ENCODE data around the gene EBF4. TPM values are rescaled to one million over a fixed set of nuclear protein-coding genes. Genes with fewer than 3 reads are reported as not detected.

EBF4 gene
- total and polyA plus RNA-seq, 7 donors = 0.42 to 1.9 (median 1.2) TPM

GRCh38 chr20:2691663-2692035 lies 931 bp upstream of the EBF4 start:
- Histone ChIP-seq H3K4me1 (no peaks in the 10 kb centered on the region), H3K27me3 (ENCODE audit: insufficient read depth in 3 of 3, low read length in 2 of 3) (peaks cover 0 to 72% (median 18%) of the 10 kb centered on the region in 3 donors), H3K4me3 (peak overlapping the region; percentile 60), H3K9me3 (no peaks in the 10 kb centered on the region), H3K27ac (no peak overlapping the region), H3K36me3 (ENCODE audit: insufficient read depth in 1 of 2, low read depth in 1 of 2) (no peaks in the 10 kb centered on the region)
- ATAC-seq = no peak
- intact Hi-C loops (cut with DNase I) = loop anchor here in 1 of 2 donors (5.0 to 10.0 kb wide), 2 partner anchors 51 to 163 kb away; no protein-coding TSS in a partner anchor
- DNase-seq = no peak
- no peak for TF ChIP-seq CTCF (IDR thresholded peaks at IDR 0.05)
- 60 to 64% (median 63%) methylated on average over 10 of the region's 10 CpGs for WGBS, 3 donors

GRCh38 chr20:2692886-2693285 lies 306 bp downstream of the EBF4 start:
- H3K4me1 ChIP-seq = no peaks in the 10 kb centered on the region
- TF ChIP-seq CTCF (IDR thresholded peaks at IDR 0.05) = no peak
- 0 to 2% methylated on average over 5 to 62 of the region's 64 CpGs; no CpG with 5 or more reads in 1 of the 3 donors for WGBS, 3 donors
- intact Hi-C loops (cut with DNase I) = loop anchor here in 1 of 2 donors (5.0 to 10.0 kb wide), 2 partner anchors 49 to 162 kb away; no protein-coding TSS in a partner anchor
- no peak overlapping the region for H3K27ac ChIP-seq
- peak overlapping the region; percentile 52 for H3K4me3 ChIP-seq
- DNase-seq (no peak), ATAC-seq (no peak)
- H3K9me3 ChIP-seq = no peaks in the 10 kb centered on the region
- no peaks in the 10 kb centered on the region for H3K36me3 ChIP-seq (ENCODE audit: insufficient read depth in 1 of 2, low read depth in 1 of 2)
- H3K27me3 ChIP-seq (ENCODE audit: insufficient read depth in 3 of 3, low read length in 2 of 3) = peaks cover 0 to 67% (median 18%) of the 10 kb centered on the region in 3 donors

GRCh38 chr20:2693286-2694007 lies 867 bp downstream of the EBF4 start:
- peak in 1 of 2 donors; percentile 37 for DNase-seq
- WGBS, 3 donors = 1 to 2% (median 2%) methylated on average over 43 to 87 of the region's 89 CpGs
- peak overlapping the region; percentile 52 for H3K4me3 ChIP-seq
- H3K4me1 ChIP-seq = no peaks in the 10 kb centered on the region
- H3K27me3 ChIP-seq (ENCODE audit: insufficient read depth in 3 of 3, low read length in 2 of 3) = peaks cover 0 to 67% (median 18%) of the 10 kb centered on the region in 3 donors
- intact Hi-C loops (cut with DNase I) = loop anchor here in 1 of 2 donors (5.0 to 10.0 kb wide), 2 partner anchors 49 to 161 kb away; no protein-coding TSS in a partner anchor
- no peaks in the 10 kb centered on the region for H3K9me3 ChIP-seq
- peak in 3 of 4 donors; percentile 8 to 29 (median 19) for ATAC-seq
- no peak overlapping the region for H3K27ac ChIP-seq
- H3K36me3 ChIP-seq (ENCODE audit: insufficient read depth in 1 of 2, low read depth in 1 of 2) = no peaks in the 10 kb centered on the region
- TF ChIP-seq CTCF (IDR thresholded peaks at IDR 0.05) = no peak

GRCh38 chr20:2694008-2694471 lies 1.5 kb downstream of the EBF4 start:
- Histone ChIP-seq H3K27me3 (ENCODE audit: insufficient read depth in 3 of 3, low read length in 2 of 3) (peaks cover 0 to 64% (median 18%) of the 10 kb centered on the region in 3 donors), H3K36me3 (ENCODE audit: insufficient read depth in 1 of 2, low read depth in 1 of 2) (no peaks in the 10 kb centered on the region), H3K27ac (no peak overlapping the region), H3K9me3 (no peaks in the 10 kb centered on the region), H3K4me1 (no peaks in the 10 kb centered on the region), H3K4me3 (peak overlapping the region; percentile 52)
- TF ChIP-seq CTCF (IDR thresholded peaks at IDR 0.05) = no peak
- WGBS, 3 donors = 20 to 24% (median 21%) methylated on average over 21 to 23 of the region's 23 CpGs
- ATAC-seq (peak in 1 of 4 donors; percentile 11), DNase-seq (no peak)
- intact Hi-C loops (cut with DNase I) = loop anchor here in 1 of 2 donors (5.0 to 10.0 kb wide), 2 partner anchors 48 to 161 kb away; no protein-coding TSS in a partner anchor
